GM21515 (cell line): ENCODE results near the gene ZRANB2.
A peak's percentile ranks its signal among the peaks of the same experiment; 100 is the strongest.

Source experiments
- ATAC-seq: cut with Tn5 transposase; IDR thresholded peaks from one replicate; pipeline ENCODE4 v1.9.1; 2021; ENCODE audit not compliant: unreplicated experiment

ZRANB2 gene, protein sequence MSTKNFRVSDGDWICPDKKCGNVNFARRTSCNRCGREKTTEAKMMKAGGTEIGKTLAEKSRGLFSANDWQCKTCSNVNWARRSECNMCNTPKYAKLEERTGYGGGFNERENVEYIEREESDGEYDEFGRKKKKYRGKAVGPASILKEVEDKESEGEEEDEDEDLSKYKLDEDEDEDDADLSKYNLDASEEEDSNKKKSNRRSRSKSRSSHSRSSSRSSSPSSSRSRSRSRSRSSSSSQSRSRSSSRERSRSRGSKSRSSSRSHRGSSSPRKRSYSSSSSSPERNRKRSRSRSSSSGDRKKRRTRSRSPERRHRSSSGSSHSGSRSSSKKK

DNA sequence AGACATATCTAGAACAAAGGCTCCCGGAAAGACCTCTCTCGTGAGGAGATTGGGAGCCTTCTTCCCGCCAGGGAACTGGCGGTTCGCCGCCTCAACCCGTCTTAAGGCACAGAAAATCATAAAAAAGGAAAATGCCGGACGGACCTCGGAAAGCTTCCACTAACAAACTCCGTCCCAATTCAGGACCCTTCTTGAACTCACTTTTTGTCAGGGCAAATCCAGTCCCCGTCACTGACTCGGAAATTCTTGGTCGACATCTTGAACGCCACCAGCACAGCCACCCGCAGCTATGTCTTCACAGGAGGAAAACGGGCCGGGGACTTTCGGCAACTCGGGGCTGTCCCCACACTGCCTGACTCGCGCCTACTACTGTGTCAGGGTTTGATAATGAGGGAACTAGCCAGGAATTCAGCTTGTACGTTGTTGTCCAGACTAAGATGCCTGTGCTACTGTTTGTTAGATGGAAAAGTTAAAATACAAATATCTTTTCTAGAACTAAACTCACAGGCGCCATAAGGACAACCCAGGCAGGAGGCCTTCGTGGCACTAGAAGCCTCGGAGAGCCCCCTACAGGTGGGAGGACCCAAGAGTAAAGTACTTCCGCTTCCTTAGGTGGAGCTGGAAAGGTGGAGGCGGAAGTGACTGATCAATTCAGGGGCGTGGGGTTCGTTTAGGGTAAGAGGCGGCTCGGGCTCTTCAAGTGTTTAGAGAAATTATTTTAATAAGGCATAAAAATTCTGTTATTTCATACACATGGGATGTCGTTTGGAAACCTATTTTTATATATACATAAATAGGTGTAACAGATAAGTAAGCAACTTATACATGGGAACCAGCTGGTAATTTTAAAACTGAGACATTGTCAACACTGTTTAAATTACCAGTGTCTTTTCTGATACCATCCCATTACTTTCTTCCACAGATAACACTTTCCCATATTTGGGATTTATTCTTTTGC is at the start of gene ZRANB2:
TSS of gene ZRANB2 (minus strand) at position 297 of the 958 bp plus-strand sequence. CDS start at position 257, 40 bp downstream.
- peak; percentile 100 for ATAC-seq

DNA sequence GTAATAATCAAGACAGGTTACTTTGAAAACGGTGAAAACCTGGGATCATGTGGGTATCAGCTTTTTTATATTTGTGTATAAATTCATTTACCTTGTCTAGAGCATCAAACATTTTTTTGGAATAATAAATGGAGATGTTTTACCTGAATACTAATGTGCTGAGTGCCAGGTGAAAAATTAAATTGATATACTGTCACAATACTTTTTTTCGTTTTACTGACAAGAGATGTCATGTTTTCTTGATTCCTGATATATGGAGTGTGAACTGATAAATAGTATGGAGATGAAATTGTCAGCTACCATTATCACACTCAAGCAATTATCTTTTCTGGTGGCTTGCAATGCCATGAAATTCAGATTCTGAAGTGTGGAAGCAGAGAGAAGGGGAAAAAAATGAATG is 47.2 kb upstream of the ZRANB2 start:
- no peak for ATAC-seq

DNA sequence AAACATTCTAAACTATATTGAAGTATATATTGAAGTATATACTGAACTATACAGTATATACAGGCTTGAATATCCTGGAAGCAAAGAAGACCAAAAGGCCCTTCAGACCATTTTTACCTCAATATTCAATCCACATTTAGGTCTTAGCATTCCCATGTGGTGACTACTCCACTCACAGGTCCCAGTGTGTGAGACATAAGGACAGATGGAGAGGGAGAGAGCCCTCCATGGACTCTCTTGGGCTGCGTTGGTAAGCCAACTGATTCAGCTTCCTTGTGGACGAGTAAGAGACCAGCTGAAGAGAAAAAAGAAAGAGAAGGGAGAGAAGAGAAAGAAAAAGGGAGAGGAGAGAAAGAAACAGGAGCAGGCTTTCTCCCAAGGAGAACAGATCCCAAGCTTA is 37.3 kb upstream of the ZRANB2 start:
- no peak for ATAC-seq

DNA sequence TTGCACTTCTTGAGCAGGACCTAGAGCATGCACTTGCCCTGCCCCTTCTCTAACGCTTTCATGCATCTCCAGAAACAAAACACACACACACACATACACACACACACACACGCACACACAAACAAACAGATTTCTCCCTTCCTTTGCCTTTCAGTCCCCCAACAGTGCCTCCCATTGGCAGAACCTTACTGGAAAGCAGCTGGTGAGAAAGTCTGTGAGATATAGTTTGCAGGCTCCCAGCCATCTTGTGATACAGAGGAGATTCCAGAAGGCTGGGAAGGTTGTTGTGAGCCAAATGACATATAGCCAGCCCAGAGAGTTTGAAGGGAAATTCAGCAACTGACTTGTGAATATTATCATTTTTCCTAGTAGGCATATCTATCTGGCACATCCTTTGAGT is 35.9 kb upstream of the ZRANB2 start:
- ATAC-seq, result no peak

DNA sequence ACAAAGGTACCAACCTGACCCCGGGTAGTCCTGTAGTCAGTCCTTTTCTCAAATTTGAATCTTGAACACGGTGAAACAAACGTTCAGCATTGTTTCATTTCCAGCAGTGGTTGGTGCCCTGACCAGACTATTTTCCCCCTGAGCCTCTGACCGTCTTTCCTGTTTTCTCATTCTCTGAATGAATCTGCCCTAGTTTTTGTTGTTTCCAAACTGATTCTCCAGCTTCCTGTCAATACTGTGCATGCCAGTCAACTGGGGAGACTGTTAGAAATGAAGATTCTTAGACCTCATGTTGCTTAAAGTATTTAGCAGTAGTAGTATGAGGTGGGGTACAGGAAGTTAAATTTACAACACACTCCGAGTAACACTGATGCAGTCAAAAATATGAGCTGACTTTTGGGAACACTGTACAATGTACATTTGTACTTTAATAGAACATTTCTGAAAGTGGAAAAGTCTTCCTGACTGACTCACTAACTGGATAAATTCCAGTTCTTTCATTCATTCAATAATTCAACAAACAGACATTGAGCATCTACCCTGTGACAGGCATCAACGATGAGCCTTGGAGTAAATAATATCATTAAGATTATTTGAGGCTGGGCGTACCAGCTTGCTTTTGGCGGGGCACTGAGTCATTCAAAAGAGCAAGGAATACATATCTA is 26.0 kb upstream of the ZRANB2 start:
- no peak for ATAC-seq

DNA sequence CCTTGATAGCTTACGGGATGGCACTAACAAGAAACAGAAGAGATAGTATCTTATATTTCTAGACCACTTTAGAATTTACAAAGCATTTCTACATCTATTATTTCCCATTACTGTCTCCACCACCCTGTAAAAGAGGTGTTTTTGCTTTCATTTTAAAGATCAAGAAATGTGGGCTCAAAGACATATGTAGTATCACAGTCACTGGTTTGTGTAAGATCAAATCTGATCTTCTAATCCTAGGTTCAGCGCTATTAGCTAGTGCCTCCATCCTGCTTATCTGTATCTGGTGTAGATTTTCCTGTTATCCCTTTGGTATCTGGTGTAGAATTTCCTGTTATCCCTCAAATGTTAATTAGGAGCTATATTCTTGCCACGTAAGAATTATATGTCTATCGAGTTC is 23.6 kb upstream of the ZRANB2 start:
- no peak for ATAC-seq

DNA sequence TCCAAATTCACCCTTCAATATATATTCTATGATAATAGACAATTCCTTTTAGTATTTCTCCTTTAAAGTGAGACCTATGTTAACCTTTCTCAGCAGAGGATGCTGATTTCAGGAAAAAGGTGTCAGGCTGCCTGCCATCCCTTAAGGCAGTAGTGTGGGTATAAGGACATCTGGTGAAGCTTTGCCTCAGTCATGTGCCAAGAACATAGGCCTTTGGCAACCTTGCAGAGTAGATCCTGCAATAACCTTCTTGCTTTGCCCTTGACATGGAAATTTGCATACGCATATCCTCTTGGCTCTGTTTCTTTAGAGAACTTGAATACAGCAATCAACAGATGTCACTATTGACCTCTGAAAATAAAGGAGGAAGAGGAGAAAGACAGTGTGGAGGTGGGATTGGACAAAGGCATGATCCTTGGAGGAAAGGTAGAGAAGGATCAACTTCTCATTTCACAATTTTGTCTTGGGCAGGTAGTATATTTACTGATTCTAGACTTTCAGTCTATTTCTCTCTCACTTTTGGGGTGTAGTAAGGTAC is 21.1 kb upstream of the ZRANB2 start:
- no peak for ATAC-seq

DNA sequence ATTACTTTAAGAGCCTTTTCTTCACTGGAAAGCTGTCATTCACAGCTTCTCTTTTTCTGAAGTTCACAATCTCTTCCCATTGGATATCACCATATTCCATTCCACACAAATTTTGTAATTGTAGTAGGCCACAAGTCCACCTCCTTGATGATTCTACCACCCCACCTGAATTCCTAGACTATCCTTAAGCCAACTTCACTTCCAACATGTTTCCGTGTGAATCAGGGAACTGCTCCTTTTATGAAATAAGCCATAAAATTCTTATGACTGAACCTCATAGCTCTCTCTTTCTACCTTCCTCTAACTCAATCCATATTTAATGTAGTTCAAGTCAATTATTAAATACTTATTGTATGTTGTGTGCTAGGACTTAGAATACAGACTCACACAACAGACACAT is 16.6 kb upstream of the ZRANB2 start:
- no peak for ATAC-seq

DNA sequence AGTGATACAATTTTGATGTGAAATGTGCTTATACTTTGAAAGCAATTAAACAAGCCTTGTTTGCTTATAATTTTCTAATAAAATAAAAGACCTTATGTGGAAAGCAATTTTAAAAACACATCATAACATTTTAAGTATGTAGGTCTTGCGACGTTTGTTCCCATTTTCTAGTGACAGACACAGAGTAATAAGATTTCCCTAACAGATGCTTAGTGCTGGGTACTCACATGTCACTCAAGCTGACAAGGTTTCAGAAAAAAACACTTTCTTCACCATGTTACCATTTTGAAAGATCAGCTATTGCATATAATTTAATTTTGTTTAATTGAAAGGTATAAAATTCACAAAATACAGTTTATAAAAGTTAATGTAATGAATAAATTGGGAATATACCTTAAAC is 14.1 kb upstream of the ZRANB2 start:
- ATAC-seq, result no peak

DNA sequence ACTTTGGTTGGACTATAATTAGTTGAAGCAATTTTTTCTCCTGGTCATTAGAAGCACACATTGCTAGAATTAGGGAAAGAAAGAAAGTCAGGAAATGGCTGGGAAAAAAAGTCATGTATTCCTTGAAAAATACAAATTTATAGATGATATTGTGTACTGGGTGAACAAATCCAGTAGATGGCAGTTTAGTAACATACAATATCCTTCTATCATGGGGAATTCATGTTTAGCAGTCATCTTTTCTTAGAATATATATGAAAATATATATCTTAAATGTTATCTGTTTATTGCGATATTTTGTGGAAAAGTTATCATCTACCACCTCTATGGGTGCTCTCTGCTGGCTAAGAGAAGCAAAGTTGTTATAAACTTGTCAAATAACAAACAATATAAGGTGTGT is 13.1 kb upstream of the ZRANB2 start:
- ATAC-seq, result no peak

DNA sequence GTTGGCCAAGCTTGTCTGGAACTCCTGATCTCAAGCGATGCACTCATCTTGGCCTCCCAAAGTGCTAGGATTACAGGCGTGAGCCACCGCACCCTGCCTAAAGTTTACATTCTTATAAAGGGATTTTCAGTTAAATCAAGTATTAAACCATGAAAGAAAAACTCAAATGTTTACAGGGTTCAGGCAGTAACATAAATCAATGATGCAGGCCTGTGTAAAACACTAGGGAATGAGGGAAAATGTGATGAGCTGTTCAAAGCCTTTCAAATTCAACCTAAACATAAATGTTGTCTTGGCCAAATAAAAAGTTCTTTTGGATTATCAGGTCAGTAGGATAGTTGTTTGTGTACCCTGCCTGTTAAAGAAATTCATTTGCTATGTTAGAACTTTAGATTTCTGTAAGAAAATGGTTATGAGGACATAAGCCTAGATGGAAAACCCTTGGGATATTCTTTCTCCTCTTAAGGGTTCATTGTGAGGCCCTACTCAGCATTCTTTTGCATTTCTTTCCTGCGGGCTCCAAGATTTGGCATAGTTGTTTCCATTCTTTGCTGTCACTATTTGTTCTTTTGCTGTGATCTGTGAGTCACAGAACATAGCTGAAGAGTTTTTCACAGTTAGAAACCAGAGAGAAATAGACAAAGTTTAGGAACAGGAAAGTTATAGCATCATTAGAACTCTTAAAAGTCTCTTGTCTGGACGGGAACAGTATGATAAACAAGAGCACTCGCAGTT is 8.9 kb upstream of the ZRANB2 start:
- no peak for ATAC-seq

DNA sequence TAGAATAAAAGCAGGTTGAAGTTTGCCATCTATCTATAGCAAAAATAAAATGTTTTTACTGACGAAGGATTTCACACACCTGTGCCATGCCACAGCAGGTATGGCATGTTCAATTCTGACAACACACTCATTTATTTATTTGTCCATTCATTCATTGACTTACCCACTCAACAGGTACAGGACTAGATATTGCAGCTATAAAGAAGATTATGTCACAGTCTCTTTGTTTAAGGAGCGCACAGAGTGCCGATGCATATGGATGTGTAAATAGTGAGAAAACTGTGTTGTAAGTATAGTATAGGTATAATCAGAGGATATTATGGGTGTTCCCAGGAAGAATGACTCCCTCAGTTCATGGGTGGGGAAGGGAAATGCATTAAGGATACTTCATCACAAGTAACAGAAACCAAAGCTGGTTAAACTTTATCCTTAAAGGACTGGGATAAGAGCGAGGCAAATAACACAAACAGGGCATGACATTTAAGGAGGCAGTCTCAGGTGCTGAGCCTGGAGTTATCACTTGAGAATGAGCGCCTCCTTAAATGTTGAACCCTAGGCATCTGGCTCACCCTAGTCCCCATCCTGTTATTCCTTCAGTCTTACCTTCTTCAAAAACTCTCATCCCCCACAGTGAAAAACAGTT is 7.9 kb upstream of the ZRANB2 start:
- ATAC-seq, result no peak

DNA sequence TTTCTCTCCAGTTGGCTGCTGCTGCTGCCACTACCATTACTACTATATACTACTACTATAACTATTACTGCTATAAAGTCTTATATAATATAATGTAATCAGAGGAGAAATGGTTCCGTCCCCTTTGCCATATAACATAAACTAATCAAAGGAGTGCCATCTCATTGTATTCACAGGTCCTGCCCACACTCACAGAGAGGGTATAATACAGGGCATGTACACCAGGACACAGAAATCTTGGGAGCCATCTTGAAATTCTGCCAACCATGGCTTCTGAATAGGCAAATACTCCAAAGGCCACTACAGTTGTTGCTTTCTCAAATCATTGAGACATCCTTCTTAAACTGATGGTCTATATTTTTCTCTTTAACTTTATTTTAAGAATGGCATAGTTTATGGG is 6.9 kb upstream of the ZRANB2 start:
- ATAC-seq, result no peak

DNA sequence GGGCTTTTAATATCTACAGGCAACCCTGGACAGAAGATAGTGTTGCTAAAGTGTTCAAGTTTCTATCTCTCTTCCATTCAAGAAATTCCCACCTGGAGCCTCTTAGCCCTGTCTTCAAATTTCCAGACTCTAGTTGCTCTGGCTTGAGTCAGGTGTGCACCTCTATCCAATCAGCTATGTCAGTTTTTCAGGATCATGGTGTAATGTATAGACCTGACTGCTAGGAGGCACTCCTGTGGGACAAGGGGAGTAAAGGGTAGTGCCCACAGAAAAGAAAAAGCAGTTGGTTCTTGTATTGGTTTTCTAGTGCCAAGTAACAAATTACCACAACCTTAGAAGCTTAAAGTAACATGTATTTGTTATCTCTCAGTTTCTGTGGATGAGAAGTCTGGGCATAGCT is 6.2 kb upstream of the ZRANB2 start:
- ATAC-seq, result no peak

DNA sequence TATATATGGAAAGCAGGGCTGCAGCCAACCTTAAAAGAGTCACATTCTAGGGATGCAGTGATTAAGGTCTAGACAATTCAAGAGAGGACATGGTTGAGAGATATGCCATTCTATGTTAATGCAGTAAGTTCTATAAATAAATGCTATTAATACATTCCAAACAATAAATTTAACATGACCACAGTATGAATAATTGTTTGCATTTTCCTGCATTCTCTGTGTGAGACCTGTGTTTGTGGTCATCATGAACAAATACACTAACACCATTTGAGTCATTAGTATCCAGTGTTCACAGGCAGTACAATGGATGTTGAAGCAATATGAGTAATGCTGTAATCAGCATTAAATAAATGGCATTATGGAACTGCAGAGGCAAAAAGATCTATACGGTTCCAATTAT is 5.5 kb upstream of the ZRANB2 start:
- ATAC-seq, result no peak

DNA sequence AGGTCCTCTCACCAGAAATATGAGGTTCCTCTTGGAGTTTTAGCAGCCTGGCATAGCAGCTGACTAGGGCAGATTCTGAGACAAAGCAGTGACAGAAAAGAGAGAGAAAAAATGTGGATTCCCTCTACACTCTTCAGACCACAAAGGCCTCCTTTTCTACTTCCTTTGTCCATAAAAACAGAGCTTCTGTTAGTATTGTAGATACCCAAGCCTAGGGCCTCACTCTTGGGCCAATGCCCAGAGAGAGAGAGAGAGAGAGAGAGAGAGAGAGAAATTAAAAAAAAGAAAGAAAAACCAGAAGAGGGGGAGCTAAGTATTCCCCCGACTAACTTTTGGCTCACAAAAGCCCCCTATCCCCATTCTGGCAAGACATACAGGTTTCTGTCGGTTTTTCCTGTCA is 2.4 kb upstream of the ZRANB2 start:
- no peak for ATAC-seq

DNA sequence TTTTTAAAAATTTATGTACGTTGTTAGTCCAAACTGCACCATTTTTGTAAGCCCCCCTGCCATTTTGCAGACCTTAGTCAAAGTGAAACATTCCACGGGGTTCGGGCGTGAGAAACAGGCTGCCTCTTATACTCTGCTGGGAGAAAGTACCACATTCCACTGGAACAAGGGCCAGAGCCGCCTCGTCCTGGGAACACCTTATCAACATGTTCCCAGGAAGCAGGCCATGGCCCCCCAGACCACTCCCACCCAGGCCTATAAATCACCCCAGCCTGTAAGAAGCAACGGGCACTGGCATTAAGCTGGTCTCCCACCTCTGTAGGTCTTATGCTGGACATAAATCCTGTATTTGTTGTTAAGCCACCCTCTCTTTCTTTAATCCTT is 854 bp upstream of the ZRANB2 start:
- ATAC-seq, result no peak

DNA sequence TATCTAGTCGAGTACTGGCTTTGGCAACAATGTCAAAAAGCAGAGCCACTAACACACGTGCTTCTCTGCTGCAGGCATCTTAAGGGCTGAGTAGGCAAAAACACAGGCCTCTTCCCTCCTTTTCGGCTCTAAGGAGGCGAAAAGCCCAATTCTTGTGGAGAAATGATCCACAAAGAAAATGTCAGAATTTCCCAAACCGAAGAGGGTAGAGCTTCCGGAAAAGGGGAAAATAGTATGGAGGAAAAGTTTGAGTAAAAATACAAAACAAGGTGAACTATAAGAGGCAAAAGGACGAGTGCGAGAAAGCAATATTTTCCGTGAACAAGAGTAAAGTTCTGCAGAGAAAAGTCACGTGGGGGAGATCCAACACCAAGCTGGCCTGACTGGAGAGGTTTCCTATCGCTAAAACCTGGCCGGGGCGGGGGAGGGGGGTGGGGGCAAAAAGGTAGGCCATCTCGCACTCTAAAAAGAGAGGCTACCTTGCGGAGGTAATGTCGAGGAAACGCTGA is 551 bp downstream of the ZRANB2 start:
- ATAC-seq, result peak; percentile 19

DNA sequence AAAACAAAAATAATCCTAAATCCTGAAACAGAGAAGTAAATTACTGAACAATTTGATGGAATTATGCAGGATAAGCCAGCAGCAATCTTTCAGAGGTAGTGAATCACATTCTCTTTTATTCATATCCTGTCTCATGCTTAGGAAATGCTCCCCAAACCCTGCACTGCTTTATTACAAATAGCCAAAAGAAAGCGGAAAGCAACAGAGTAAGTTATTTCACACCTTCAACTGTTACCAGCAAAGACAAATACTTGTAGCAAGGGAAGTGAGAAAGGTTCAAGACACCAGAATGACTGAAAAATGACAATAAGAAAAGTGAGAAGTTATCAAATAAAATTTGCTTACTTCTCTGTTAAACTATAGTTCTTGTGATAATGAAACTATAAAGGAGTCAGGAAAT is 6.2 kb downstream of the ZRANB2 start:
- ATAC-seq, result no peak

DNA sequence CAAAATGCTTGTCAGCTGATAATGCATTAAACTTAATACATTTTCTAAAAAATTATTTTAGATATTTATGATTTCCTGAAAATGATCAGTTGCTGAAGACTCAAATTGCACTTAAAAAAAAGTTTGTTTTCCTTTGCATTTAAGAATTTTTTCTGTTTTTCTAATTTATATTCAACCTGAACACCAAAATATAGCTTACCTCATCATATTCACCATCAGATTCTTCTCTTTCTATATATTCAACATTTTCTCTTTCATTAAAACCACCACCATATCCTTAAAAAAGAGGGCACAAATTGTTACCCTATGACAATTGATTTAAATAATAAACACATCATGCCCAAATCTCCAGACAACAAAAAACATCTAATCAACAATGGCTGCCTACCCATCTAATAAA is 8.6 kb downstream of the ZRANB2 start:
- no peak for ATAC-seq
